Activated naive CD8-positive, alpha-beta T cell treated with anti-CD3 and anti-CD28 coated beads, Interleukin-2, amount 50 U/mL, for 24 hours (primary cell): ENCODE results near the gene PSMB8.

ENCODE experiments used
- ATAC-seq: fragments of 150-1000 bp; cut with Tn5 transposase; one replicate; pipeline ENCODE4 v1.10.0; 2021
- DNase-seq: peaks from one replicate; pipeline ENCODE4 v3.0.0; 2021
- H3K27ac Mint-ChIP-seq: one replicate; pipeline ENCODE4 v1.8.0; 2021; ENCODE audit warnings: mild to moderate bottlenecking, mixed read lengths
- H3K27me3 Mint-ChIP-seq: one replicate; pipeline ENCODE4 v1.8.0; 2021; ENCODE audit warnings: mixed read lengths
- H3K36me3 Mint-ChIP-seq: one replicate; pipeline ENCODE4 v1.8.0; 2021; ENCODE audit warnings: low read depth, mixed read lengths
- H3K4me1 Mint-ChIP-seq: one replicate; pipeline ENCODE4 v1.8.0; 2021; ENCODE audit warnings: mixed read lengths
- H3K4me3 Mint-ChIP-seq: one replicate; pipeline ENCODE4 v1.8.0; 2021; ENCODE audit warnings: mild to moderate bottlenecking, moderate library complexity, mixed read lengths
- H3K9me3 Mint-ChIP-seq: one replicate; pipeline ENCODE4 v1.8.0; 2021; ENCODE audit warnings: mixed read lengths

Gene PSMB8

GRCh38 chr6:32867554-32868256 is 23.9 kb upstream of the PSMB8 start:
- Mint-ChIP-seq H3K9me3 (no peaks in the 10 kb centered on the region), H3K27ac (peak overlapping the region; percentile 63), H3K36me3 (peaks cover 2% of the 10 kb centered on the region), H3K4me3 (peak overlapping the region; percentile 15), H3K4me1 (peaks cover 39% of the 10 kb centered on the region), H3K27me3 (no peaks in the 10 kb centered on the region)
- DNase-seq (no peak), ATAC-seq (peak; percentile 31)

- no peak for DNase-seq
- ATAC-seq: peak; percentile 45
- Mint-ChIP-seq H3K4me3 (peak overlapping the region; percentile 15), H3K4me1 (peaks cover 39% of the 10 kb centered on the region), H3K9me3 (no peaks in the 10 kb centered on the region), H3K36me3 (peaks cover 4% of the 10 kb centered on the region), H3K27me3 (no peaks in the 10 kb centered on the region), H3K27ac (peak overlapping the region; percentile 63)
These were observed 23.2 kb upstream of the PSMB8 start for GRCh38 chr6:32867022-32867477.

GRCh38 chr6:32865724-32866443 is 22.0 kb upstream of the PSMB8 start:
- Mint-ChIP-seq H3K4me3 (no peak overlapping the region), H3K36me3 (peaks cover 12% of the 10 kb centered on the region), H3K27ac (peak overlapping the region; percentile 6), H3K27me3 (no peaks in the 10 kb centered on the region), H3K9me3 (no peaks in the 10 kb centered on the region), H3K4me1 (peaks cover 42% of the 10 kb centered on the region)
- DNase-seq (no peak), ATAC-seq (no peak)

GRCh38 chr6:32862725-32863124 is 18.9 kb upstream of the PSMB8 start:
- peaks cover 62% of the 10 kb centered on the region for H3K4me1 Mint-ChIP-seq
- no peaks in the 10 kb centered on the region for H3K27me3 Mint-ChIP-seq
- no peak overlapping the region for H3K4me3 Mint-ChIP-seq
- no peaks in the 10 kb centered on the region for H3K9me3 Mint-ChIP-seq
- no peak for DNase-seq
- ATAC-seq: no peak
- peaks cover 38% of the 10 kb centered on the region for H3K36me3 Mint-ChIP-seq
- no peak overlapping the region for H3K27ac Mint-ChIP-seq

GRCh38 chr6:32860674-32861073 is 16.8 kb upstream of the PSMB8 start:
- H3K36me3 Mint-ChIP-seq: peaks cover 52% of the 10 kb centered on the region
- ATAC-seq: no peak
- DNase-seq: no peak
- no peak overlapping the region for H3K4me3 Mint-ChIP-seq
- no peaks in the 10 kb centered on the region for H3K9me3 Mint-ChIP-seq
- H3K27me3 Mint-ChIP-seq: no peaks in the 10 kb centered on the region
- H3K4me1 Mint-ChIP-seq: peaks cover 59% of the 10 kb centered on the region
- peak overlapping the region; percentile 67 for H3K27ac Mint-ChIP-seq

GRCh38 chr6:32858194-32858593 is 14.3 kb upstream of the PSMB8 start:
- no peaks in the 10 kb centered on the region for H3K9me3 Mint-ChIP-seq

GRCh38 chr6:32857156-32857891 is 13.5 kb upstream of the PSMB8 start:
- no peak for DNase-seq
- Mint-ChIP-seq H3K27me3 (no peaks in the 10 kb centered on the region), H3K4me3 (peak overlapping the region; percentile 32), H3K27ac (peak overlapping the region; percentile 47), H3K9me3 (no peaks in the 10 kb centered on the region), H3K4me1 (peaks cover 57% of the 10 kb centered on the region), H3K36me3 (peaks cover 59% of the 10 kb centered on the region)
- no peak for ATAC-seq

More at GRCh38 chr6:32858194-32858593, 14.3 kb upstream of the PSMB8 start:
- no peak for ATAC-seq
- H3K4me3 Mint-ChIP-seq: peak overlapping the region; percentile 32
- no peaks in the 10 kb centered on the region for H3K27me3 Mint-ChIP-seq
- H3K4me1 Mint-ChIP-seq: peaks cover 57% of the 10 kb centered on the region
- H3K36me3 Mint-ChIP-seq: peaks cover 56% of the 10 kb centered on the region
- no peak for DNase-seq
- H3K27ac Mint-ChIP-seq: peak overlapping the region; percentile 82

- peaks cover 64% of the 10 kb centered on the region for H3K36me3 Mint-ChIP-seq
- H3K4me3 Mint-ChIP-seq: peak overlapping the region; percentile 94
- H3K9me3 Mint-ChIP-seq: no peaks in the 10 kb centered on the region
- ATAC-seq (no peak), DNase-seq (no peak)
- peaks cover 62% of the 10 kb centered on the region for H3K4me1 Mint-ChIP-seq
- peak overlapping the region; percentile 99 for H3K27ac Mint-ChIP-seq
- H3K27me3 Mint-ChIP-seq: no peaks in the 10 kb centered on the region
These were observed 11.8 kb upstream of the PSMB8 start for GRCh38 chr6:32855467-32856174.

- peak; percentile 31 for ATAC-seq
- Mint-ChIP-seq H3K27ac (peak overlapping the region; percentile 99), H3K27me3 (no peaks in the 10 kb centered on the region), H3K4me3 (peak overlapping the region; percentile 94), H3K4me1 (peaks cover 65% of the 10 kb centered on the region), H3K9me3 (no peaks in the 10 kb centered on the region), H3K36me3 (peaks cover 69% of the 10 kb centered on the region)
- peak; percentile 59 for DNase-seq
These were observed 10.7 kb upstream of the PSMB8 start for GRCh38 chr6:32854376-32855178.

- ATAC-seq: peak; percentile 89
- peak within 1 kb of the TSS; percentile 94 for H3K4me3 Mint-ChIP-seq
- DNase-seq: peak; percentile 95
- H3K27me3 Mint-ChIP-seq: no peaks in the 10 kb centered on the region
- no peaks in the 10 kb centered on the region for H3K9me3 Mint-ChIP-seq
- peaks cover 67% of the 10 kb centered on the region for H3K36me3 Mint-ChIP-seq
- H3K4me1 Mint-ChIP-seq: peaks cover 62% of the 10 kb centered on the region
- peak within 1 kb of the TSS; percentile 99 for H3K27ac Mint-ChIP-seq
These were observed 9.9 kb upstream of the PSMB8 start, which contains the start of the genes PSMB9 and TAP1 for GRCh38 chr6:32853541-32854375. Gene PSMB9 (plus strand): TSS chr6:32854192. CDS start chr6:32854230, 38 bp downstream. Gene TAP1 (minus strand): TSS chr6:32853704. CDS start chr6:32853636, 68 bp downstream.

GRCh38 chr6:32852844-32853540 is 9.1 kb upstream of the PSMB8 start:
- peak; percentile 66 for DNase-seq

More at GRCh38 chr6:32852844-32853540, 9.1 kb upstream of the PSMB8 start:
- H3K9me3 Mint-ChIP-seq: no peaks in the 10 kb centered on the region
- peak overlapping the region; percentile 94 for H3K4me3 Mint-ChIP-seq
- peaks cover 67% of the 10 kb centered on the region for H3K36me3 Mint-ChIP-seq
- peak; percentile 42 for ATAC-seq
- no peaks in the 10 kb centered on the region for H3K27me3 Mint-ChIP-seq
- peak overlapping the region; percentile 98 for H3K27ac Mint-ChIP-seq
- H3K4me1 Mint-ChIP-seq: peaks cover 64% of the 10 kb centered on the region
